TTC549 (cell line): ENCODE results near the gene KCNK2.

Experiments used
- FAIRE-seq: peaks from 2 replicates; lab custom pipeline; 2012; peaks lifted over from hg19 to GRCh38; lab: Jason Lieb, UNC

KCNK2 gene

GRCh38 chr1:215260711-215261110 is 178.2 kb downstream of the KCNK2 start:
- no peak for FAIRE-seq

GRCh38 chr1:215262106-215262505 is 179.6 kb downstream of the KCNK2 start:
- FAIRE-seq = no peak

- no peak for FAIRE-seq
Observed at GRCh38 chr1:215263636-215264035, 181.1 kb downstream of the KCNK2 start.

- peak; percentile 97 for FAIRE-seq
Observed at GRCh38 chr1:215264649-215265048, 182.1 kb downstream of the KCNK2 start.

- FAIRE-seq = no peak
Observed at GRCh38 chr1:215267495-215267894, 185.0 kb downstream of the KCNK2 start.

GRCh38 chr1:215269955-215270354 is 187.4 kb downstream of the KCNK2 start:
- FAIRE-seq = no peak

GRCh38 chr1:215273838-215274516 is 191.4 kb downstream of the KCNK2 start:
- FAIRE-seq = no peak

GRCh38 chr1:215276582-215276981 is 194.0 kb downstream of the KCNK2 start:
- FAIRE-seq = no peak

GRCh38 chr1:215277532-215277931 is 195.0 kb downstream of the KCNK2 start:
- no peak for FAIRE-seq

- FAIRE-seq = no peak
Observed at GRCh38 chr1:215279682-215280081, 197.1 kb downstream of the KCNK2 start.

GRCh38 chr1:215282557-215282956 is 200.0 kb downstream of the KCNK2 start:
- FAIRE-seq = no peak

GRCh38 chr1:215285013-215285800 is 202.7 kb downstream of the KCNK2 start:
- no peak for FAIRE-seq
